ENCODE results near the gene TAPBP. TPM values are rescaled to one million over a fixed set of nuclear protein-coding genes. Genes with fewer than 3 reads are reported as not detected.
"Not testable (repeated sequence)": the region's sequence is repeated elsewhere in the genome, so short reads cannot be mapped to it uniquely, and the experiment has no call there.

TAPBP gene
- total RNA-seq, 2 donors from 2014 or later, result 7.0 to 11.1 TPM

- Histone ChIP-seq H3K36me3 (ENCODE audit: control insufficient read depth, insufficient read depth, low read length) (no peaks in the 10 kb centered on the region), H3K27me3 (ENCODE audit: control insufficient read depth, insufficient read depth, low read length, poor library complexity, severe bottlenecking) (no peaks in the 10 kb centered on the region), H3K9ac (ENCODE audit: extremely low read depth, low read length, poor library complexity, severe bottlenecking) (no peak overlapping the region), H3K9me3 (ENCODE audit: control insufficient read depth, low read length) (no peaks in the 10 kb centered on the region), H3K4me3 (ENCODE audit: low read length) (no peak overlapping the region), H3K27ac (ENCODE audit: low read depth, low read length) (no peak overlapping the region), H3K4me1 (ENCODE audit: control insufficient read depth, insufficient read depth, low read length) (peaks cover 6% of the 10 kb centered on the region)
- TF ChIP-seq CTCF (conservative IDR thresholded peaks at IDR 0.05), result peak; percentile 78
- peaks cover 51% of the 10 kb centered on the region for H3K4me1 Mint-ChIP-seq
- H3K27ac Mint-ChIP-seq, result no peak overlapping the region
- H3K27me3 Mint-ChIP-seq (ENCODE audit: insufficient read depth), result peaks cover 8% of the 10 kb centered on the region
- 33 to 37% methylated on average over 14 to 22 of the region's 22 CpGs for WGBS, 2 experiments (ENCODE audit: insufficient coverage in 1 of 2, insufficient read length in 1 of 2)
- H3K36me3 Mint-ChIP-seq (ENCODE audit: low read depth), result no peaks in the 10 kb centered on the region
- H3K4me3 Mint-ChIP-seq, result no peak overlapping the region
- peak; percentile 76 for DNase-seq
- H3K9me3 Mint-ChIP-seq, result no peaks in the 10 kb centered on the region
Observed at GRCh38 chr6:33344701-33345697, 31.1 kb upstream of the TAPBP start.

GRCh38 chr6:33343953-33344611 is 30.2 kb upstream of the TAPBP start:
- Histone ChIP-seq H3K36me3 (ENCODE audit: control insufficient read depth, insufficient read depth, low read length) (no peaks in the 10 kb centered on the region), H3K27me3 (ENCODE audit: control insufficient read depth, insufficient read depth, low read length, poor library complexity, severe bottlenecking) (no peaks in the 10 kb centered on the region), H3K9ac (ENCODE audit: extremely low read depth, low read length, poor library complexity, severe bottlenecking) (no peak overlapping the region), H3K4me1 (ENCODE audit: control insufficient read depth, insufficient read depth, low read length) (peaks cover 6% of the 10 kb centered on the region), H3K9me3 (ENCODE audit: control insufficient read depth, low read length) (no peaks in the 10 kb centered on the region), H3K27ac (ENCODE audit: low read depth, low read length) (no peak overlapping the region), H3K4me3 (ENCODE audit: low read length) (no peak overlapping the region)
- no peak overlapping the region for H3K27ac Mint-ChIP-seq
- peaks cover 42% of the 10 kb centered on the region for H3K4me1 Mint-ChIP-seq
- H3K27me3 Mint-ChIP-seq (ENCODE audit: insufficient read depth), result peaks cover 10% of the 10 kb centered on the region
- H3K4me3 Mint-ChIP-seq, result no peak overlapping the region
- no peak for DNase-seq
- H3K9me3 Mint-ChIP-seq, result no peaks in the 10 kb centered on the region
- H3K36me3 Mint-ChIP-seq (ENCODE audit: low read depth), result no peaks in the 10 kb centered on the region
- no peak for TF ChIP-seq CTCF (conservative IDR thresholded peaks at IDR 0.05)
- WGBS, 2 experiments (ENCODE audit: insufficient coverage in 1 of 2, insufficient read length in 1 of 2), result 91 to 100% methylated on average over 4 to 6 of the region's 6 CpGs

DNA sequence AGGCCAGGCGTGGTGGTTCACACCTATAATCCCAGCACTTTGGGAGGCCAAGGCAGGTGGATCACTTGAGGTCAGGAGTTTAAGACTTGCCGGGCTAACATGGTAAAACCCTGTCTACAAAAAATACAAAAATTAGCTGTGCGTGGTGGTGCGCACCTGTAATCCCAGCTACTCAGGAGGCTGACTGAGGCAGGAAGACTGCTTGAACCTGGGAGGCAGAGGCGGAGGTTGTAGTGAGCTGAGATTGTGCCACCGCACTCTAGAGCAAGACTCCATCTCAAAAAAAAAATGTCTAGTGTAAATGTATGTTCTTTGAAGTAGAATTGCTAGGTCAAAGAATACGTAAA is 29.7 kb upstream of the TAPBP start:
- H3K27me3 ChIP-seq (ENCODE audit: control insufficient read depth, insufficient read depth, low read length, poor library complexity, severe bottlenecking); H3K27ac ChIP-seq (ENCODE audit: low read depth, low read length); H3K36me3 Mint-ChIP-seq (ENCODE audit: low read depth); H3K4me1 ChIP-seq (ENCODE audit: control insufficient read depth, insufficient read depth, low read length); H3K4me3 Mint-ChIP-seq; H3K36me3 ChIP-seq (ENCODE audit: control insufficient read depth, insufficient read depth, low read length); H3K27me3 Mint-ChIP-seq (ENCODE audit: insufficient read depth); H3K9me3 ChIP-seq (ENCODE audit: control insufficient read depth, low read length); H3K4me3 ChIP-seq (ENCODE audit: low read length); DNase-seq; H3K9ac ChIP-seq (ENCODE audit: extremely low read depth, low read length, poor library complexity, severe bottlenecking); H3K9me3 Mint-ChIP-seq; H3K27ac Mint-ChIP-seq: not testable (repeated sequence)
- 92 to 95% methylated on average over 5 to 7 of the region's 7 CpGs for WGBS, 2 experiments (ENCODE audit: insufficient coverage in 1 of 2, insufficient read length in 1 of 2)
- H3K4me1 Mint-ChIP-seq, result peaks cover 37% of the 10 kb centered on the region

Data from endodermal cell (in vitro differentiated cells).